K562 (cell line): ENCODE results near the gene CEP350. TPM values are rescaled to one million over a fixed set of nuclear protein-coding genes. Genes with fewer than 3 reads are reported as not detected.

Experiments
- ATAC-seq: fragments of 200-7000 bp; cut with Tn5 transposase; 3 replicates; pipeline ENCODE4 v1.9.1; 2020; ENCODE audit warnings: moderate library complexity
- BruUV-seq: library from RNA; stranded (reverse); fragments of 400-500 nt; replicated peaks from 2 replicates; lab custom pipeline; 2021; lab: Mats Ljungman, UMichigan
- CTCF ChIA-PET: fragments of 300-600 bp; formaldehyde crosslinking; extraction: SDS; loops from one replicate; lab custom pipeline; 2021; ENCODE audit warnings: low intra/inter-chr PET ratio; lab: Yijun Ruan, JAX
- POLR2A ChIA-PET: fragments of 300-600, 350-650 bp; sonication (Branson Sonifier 250); formaldehyde crosslinking; extraction: SDS; loops from one replicate; lab custom pipeline; 2021; ENCODE audit warnings: antibody characterized with exemption, inconsistent platforms; lab: Yijun Ruan, JAX
- DNase-seq, 4 experiments: peaks; one replicate each; pipeline versions ENCODE4 v3.0.0 to v3.0.0-alpha.2; 2011 to 2018; ENCODE audit warnings: low spot score in 3 of 4, mixed read lengths in 3 of 4; ENCODE audit errors: extremely low read depth in 1 of 4
- FAIRE-seq: peaks from 2 replicates; lab custom pipeline; 2011; peaks lifted over from hg19 to GRCh38; lab: Jason Lieb, UNC
- H2AFZ ChIP-seq: 2 replicates; pipeline ENCODE4 v1.6.0; 2011; ENCODE audit warnings: low read depth, low read length, control low read depth, inconsistent platforms
- H3K27ac ChIP-seq: fragments of 200-600 bp; 3 replicates; pipeline ENCODE4 v1.8.0; 2011; ENCODE audit warnings: low read depth, mild to moderate bottlenecking, control low read depth, inconsistent platforms, low read length, moderate library complexity, mixed read lengths; ENCODE audit errors: extremely low read depth
- H3K27me3 ChIP-seq, 2 experiments: fragments of 300-600 bp in 1 of 2; 2 replicates in 1 of 2; 3 replicates in 1 of 2; pipeline versions ENCODE4 v1.6.0 to v1.8.0; 2011; ENCODE audit warnings: inconsistent platforms in 2 of 2, low read length in 2 of 2, mild to moderate bottlenecking in 1 of 2, mixed read lengths in 1 of 2, moderate library complexity in 1 of 2; ENCODE audit not compliant: control insufficient read depth in 2 of 2, insufficient read depth in 2 of 2
- H3K36me3 ChIP-seq: fragments of 300-600 bp; 3 replicates; pipeline ENCODE4 v1.8.0; 2011; ENCODE audit warnings: mild to moderate bottlenecking, low read length, inconsistent platforms; ENCODE audit not compliant: control insufficient read depth, insufficient read depth
- H3K4me1 ChIP-seq, 2 experiments: fragments of 200-600 bp in 1 of 2; replicated peaks in 1 of 2; 2 replicates in 1 of 2; 3 replicates in 1 of 2; pipeline versions ENCODE4 v1.5.1 to v1.8.0; 2011; ENCODE audit warnings: inconsistent platforms in 2 of 2, low read length in 2 of 2, mild to moderate bottlenecking in 1 of 2, mixed read lengths in 1 of 2, moderate library complexity in 1 of 2; ENCODE audit not compliant: control insufficient read depth in 2 of 2, insufficient read depth in 2 of 2
- H3K4me2 ChIP-seq: 2 replicates; pipeline ENCODE4 v1.6.1; 2011; ENCODE audit warnings: low read length, control low read depth, inconsistent platforms, mixed read lengths; ENCODE audit not compliant: insufficient read depth
- H3K4me3 ChIP-seq: fragments of 200-600 bp; sonication (generic), shearing (Covaris generic); 2 replicates; pipeline ENCODE4 v1.5.1; 2016; ENCODE audit warnings: control low read depth, inconsistent platforms
- H3K79me2 ChIP-seq: fragments of 200-600 bp; 3 replicates; pipeline ENCODE4 v1.8.0; 2011; ENCODE audit warnings: low read length, inconsistent platforms; ENCODE audit not compliant: control insufficient read depth, insufficient read depth
- H3K9ac ChIP-seq, 2 experiments: 2 replicates each; pipeline versions ENCODE4 v1.6.0 to v1.6.1; 2011; ENCODE audit warnings: low read depth in 2 of 2, low read length in 2 of 2, control low read depth in 1 of 2, inconsistent platforms in 1 of 2, mild to moderate bottlenecking in 1 of 2, mixed read lengths in 1 of 2; ENCODE audit not compliant: insufficient read depth in 1 of 2
- H3K9me1 ChIP-seq: one replicate; pipeline ENCODE4 v1.6.0; 2011; ENCODE audit warnings: inconsistent platforms, mild to moderate bottlenecking, low read length, moderate library complexity; ENCODE audit not compliant: control insufficient read depth, insufficient read depth
- H3K9me3 ChIP-seq: replicated peaks from 2 replicates; pipeline ENCODE4 v1.5.1; 2011; ENCODE audit warnings: low read depth, low read length, inconsistent platforms; ENCODE audit not compliant: control insufficient read depth, insufficient read depth
- H4K20me1 ChIP-seq: replicated peaks from 2 replicates; pipeline ENCODE4 v1.6.1; 2011; ENCODE audit warnings: low read length, inconsistent platforms, mixed read lengths; ENCODE audit not compliant: control insufficient read depth, insufficient read depth
- BRD4 ChIP-seq: fragments of 200-600 bp; sonication (generic); IDR thresholded peaks from 2 replicates; pipeline ENCODE4 v1.6.1; 2017; ENCODE audit warnings: inconsistent platforms
- DEAF1 ChIP-seq: fragments of 450-650 bp; formaldehyde crosslinking; IDR thresholded peaks from 2 replicates; pipeline ENCODE4 v1.4.0; 2020; ENCODE audit warnings: mild to moderate bottlenecking, moderate library complexity
- EP400 ChIP-seq: fragments of 450-650 bp; IDR thresholded peaks from 2 replicates; pipeline ENCODE4 v1.6.1; 2017; ENCODE audit warnings: antibody characterized with exemption, mild to moderate bottlenecking, moderate library complexity
- HNRNPH1 ChIP-seq: fragments of 200-400 bp; formaldehyde crosslinking; optimal IDR thresholded peaks from 2 replicates; pipeline ENCODE3; 2017; ENCODE audit warnings: low read depth, mild to moderate bottlenecking, low read length, moderate library complexity
- IRF1 ChIP-seq: sonication (generic); formaldehyde crosslinking; IDR thresholded peaks from 2 replicates; pipeline ENCODE4 v1.8.0; 2022; ENCODE audit warnings: missing genetic modification reagents, mild to moderate bottlenecking, borderline replicate concordance
- RNF2 ChIP-seq: sonication (generic); IDR thresholded peaks from 2 replicates; pipeline ENCODE4 v1.6.1; 2016
- TSHZ1 ChIP-seq: fragments of 250-450 bp; sonication (Bioruptor Pico); IDR thresholded peaks from 2 replicates; pipeline ENCODE4 v1.4.0; 2020; ENCODE audit warnings: mild to moderate bottlenecking, moderate library complexity
- ZNF316 ChIP-seq: fragments of 450-650 bp; IDR thresholded peaks from 2 replicates; pipeline ENCODE4 v1.6.1; 2016
- ZNF407 ChIP-seq: fragments of 450-650 bp; IDR thresholded peaks from 2 replicates; pipeline ENCODE4 v1.6.1; 2016; ENCODE audit warnings: low read depth
- in situ Hi-C: fragments of 300-500 bp; cut with MboI; formaldehyde crosslinking; loops from 4 replicates; pipeline ENCODE4 v1.15.0; 2018; ENCODE audit warnings: inconsistent platforms, mixed read lengths
- intact Hi-C: fragments of 100-400 bp; cut with micrococcal nuclease; formaldehyde crosslinking; loops from 2 replicates; pipeline ENCODE4 v1.14.2; 2022
- polyA plus RNA-seq, 8 experiments: library from polyadenylated mRNA; depleted of rRNA in 4 of 8; stranded (reverse) in 5 of 8; unstranded in 3 of 8; fragments of >200 nt; fragmentation: Nextera tagmentation in 2 of 8; fragmentation: Illumina TruSeq in 1 of 8; extraction: Ambion mirVana in 2 of 8; extraction: Trizol in 1 of 8; gene quantifications; 2 replicates each; pipeline versions ENCODE4 v1.2.1 to v1.2.3, GENCODE V29; 2011 to 2014; ENCODE audit warnings: inconsistent platforms in 1 of 8, missing spikeins in 1 of 8
- total RNA-seq, 7 experiments: library from RNA; depleted of rRNA in 6 of 7; stranded (reverse); fragments of >200 nt in 6 of 7; fragmentation: Illumina TruSeq in 2 of 7; extraction: Trizol in 2 of 7; gene quantifications; 2 replicates each; pipeline versions ENCODE4 v1.2.1 to v1.2.3, GENCODE V29; 2011 to 2021; ENCODE audit warnings: low replicate concordance in 1 of 7

CEP350 gene
- total and polyA plus RNA-seq, 9 of the 15 experiments (the other 6 are each of a cell fraction or from before 2014, with no cell fraction given) = 8.3 to 64.3 (median 28.0) TPM

- no peaks in the 10 kb centered on the region for H3K79me2 ChIP-seq
- no peaks in the 10 kb centered on the region for H3K4me1 ChIP-seq
- intact Hi-C loops (no loop called here), in situ Hi-C loops (no loop called here)
- H3K4me2 ChIP-seq = no peak overlapping the region
- FAIRE-seq = no peak
- DNase-seq = no peak
- no peak overlapping the region for H3K9ac ChIP-seq
- H3K9me1 ChIP-seq = no peaks in the 10 kb centered on the region
- H4K20me1 ChIP-seq = no peaks in the 10 kb centered on the region
- ChIA-PET CTCF (no interaction called here), POLR2A (no interaction called here)
- no peaks in the 10 kb centered on the region for H3K36me3 ChIP-seq
- H3K9me3 ChIP-seq = no peaks in the 10 kb centered on the region
- H3K27me3 ChIP-seq = no peaks in the 10 kb centered on the region
- no peak overlapping the region for H2AFZ ChIP-seq
- no peak for ATAC-seq
- BruUV-seq = no TSS peak
- H3K27ac ChIP-seq = no peak overlapping the region
- H3K4me3 ChIP-seq = no peak overlapping the region
- TF ChIP-seq IRF1 (CRISPR knock-in tag) (no peak), RNF2 (no peak), ZNF407 (no peak), ZNF316 (no peak), BRD4 (no peak), TSHZ1 (CRISPR knock-in tag) (no peak), DEAF1 (CRISPR knock-in tag) (no peak), EP400 (no peak), HNRNPH1 (no peak)
These were observed 16.8 kb upstream of the CEP350 start for GRCh38 chr1:179937668-179938254.
